ENCODE results near the gene ZNF831. TPM values are rescaled to one million over a fixed set of nuclear protein-coding genes. Genes with fewer than 3 reads are reported as not detected.

ZNF831 gene
- total RNA-seq, 1 experiment from 2014 or later: not detected

DNA sequence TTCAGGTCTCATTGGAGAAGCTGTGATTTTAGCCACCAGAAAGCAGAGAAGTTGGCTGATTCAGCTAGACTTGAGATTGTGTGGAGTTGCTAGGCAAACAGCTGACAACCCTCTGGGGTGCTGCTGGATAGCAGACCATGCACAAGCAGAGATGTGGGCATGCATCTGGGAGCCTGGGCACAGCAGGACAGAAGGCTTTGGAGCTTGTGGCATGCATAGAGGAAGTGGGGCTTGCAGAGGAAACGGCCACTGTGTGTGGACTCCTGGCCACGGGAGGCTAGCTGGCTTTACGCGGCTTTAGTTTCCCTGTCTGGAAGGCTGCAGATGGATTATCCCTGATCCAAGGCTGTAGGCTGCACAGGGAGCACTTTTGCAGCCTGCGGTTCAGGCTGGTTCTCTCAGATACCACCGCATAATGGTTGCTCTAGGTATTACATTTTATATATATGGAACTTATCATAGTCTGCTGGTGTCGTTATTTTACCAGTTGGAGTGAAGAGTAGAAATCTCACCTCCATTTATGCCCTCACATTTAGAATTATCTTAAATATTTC lies 10.4 kb downstream of the ZNF831 start:
- H3K9me3 Mint-ChIP-seq (ENCODE audit: unreplicated experiment): no peaks in the 10 kb centered on the region
- intact Hi-C loops (cut with micrococcal nuclease; ENCODE audit: unreplicated experiment): no loop called here
- no peaks in the 10 kb centered on the region for H3K36me3 Mint-ChIP-seq (ENCODE audit: insufficient read depth, unreplicated experiment)
- no peaks in the 10 kb centered on the region for H3K4me1 Mint-ChIP-seq (ENCODE audit: low read depth, unreplicated experiment)
- no peak for DNase-seq
- no peak overlapping the region for H3K4me3 ChIP-seq (ENCODE audit: low read depth, low read length)
- H3K27me3 ChIP-seq (replicated peaks; ENCODE audit: control insufficient read depth, insufficient read depth, low read length): no peaks in the 10 kb centered on the region; the same call in none of the 2 replicates
- H3K4me1 ChIP-seq: no peaks in the 10 kb centered on the region
- BruUV-seq (replicated peaks): no TSS peak
- no peak overlapping the region for H3K27ac Mint-ChIP-seq (ENCODE audit: unreplicated experiment)
- H3K27me3 Mint-ChIP-seq (ENCODE audit: insufficient read depth, unreplicated experiment): peaks cover 41% of the 10 kb centered on the region
- TF ChIP-seq, protein P1, sequence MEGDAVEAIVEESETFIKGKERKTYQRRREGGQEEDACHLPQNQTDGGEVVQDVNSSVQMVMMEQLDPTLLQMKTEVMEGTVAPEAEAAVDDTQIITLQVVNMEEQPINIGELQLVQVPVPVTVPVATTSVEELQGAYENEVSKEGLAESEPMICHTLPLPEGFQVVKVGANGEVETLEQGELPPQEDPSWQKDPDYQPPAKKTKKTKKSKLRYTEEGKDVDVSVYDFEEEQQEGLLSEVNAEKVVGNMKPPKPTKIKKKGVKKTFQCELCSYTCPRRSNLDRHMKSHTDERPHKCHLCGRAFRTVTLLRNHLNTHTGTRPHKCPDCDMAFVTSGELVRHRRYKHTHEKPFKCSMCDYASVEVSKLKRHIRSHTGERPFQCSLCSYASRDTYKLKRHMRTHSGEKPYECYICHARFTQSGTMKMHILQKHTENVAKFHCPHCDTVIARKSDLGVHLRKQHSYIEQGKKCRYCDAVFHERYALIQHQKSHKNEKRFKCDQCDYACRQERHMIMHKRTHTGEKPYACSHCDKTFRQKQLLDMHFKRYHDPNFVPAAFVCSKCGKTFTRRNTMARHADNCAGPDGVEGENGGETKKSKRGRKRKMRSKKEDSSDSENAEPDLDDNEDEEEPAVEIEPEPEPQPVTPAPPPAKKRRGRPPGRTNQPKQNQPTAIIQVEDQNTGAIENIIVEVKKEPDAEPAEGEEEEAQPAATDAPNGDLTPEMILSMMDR (IDR thresholded peaks at IDR 0.05; ENCODE audit: insufficient read depth in 1 of 2, low read depth in 1 of 2, low read length in 1 of 2, severe bottlenecking in 1 of 2, unreplicated experiment in 1 of 2): no peak
- no peak overlapping the region for H3K4me3 Mint-ChIP-seq (ENCODE audit: unreplicated experiment)
- H3K36me3 ChIP-seq (ENCODE audit: control insufficient read depth, insufficient read depth, low read length): no peaks in the 10 kb centered on the region
- CTCF ChIA-PET: no interaction called here
- POLR2A ChIA-PET: interaction anchor here (0.6 kb wide), 1 partner anchor 142 kb away, joined by 4 read pairs; the partner anchor contains the start of gene ATP5F1E
- H3K9me3 ChIP-seq: 0 out of 2 replicates have a peak, but pooled peaks cover 4% of the 10 kb centered on the region

DNA sequence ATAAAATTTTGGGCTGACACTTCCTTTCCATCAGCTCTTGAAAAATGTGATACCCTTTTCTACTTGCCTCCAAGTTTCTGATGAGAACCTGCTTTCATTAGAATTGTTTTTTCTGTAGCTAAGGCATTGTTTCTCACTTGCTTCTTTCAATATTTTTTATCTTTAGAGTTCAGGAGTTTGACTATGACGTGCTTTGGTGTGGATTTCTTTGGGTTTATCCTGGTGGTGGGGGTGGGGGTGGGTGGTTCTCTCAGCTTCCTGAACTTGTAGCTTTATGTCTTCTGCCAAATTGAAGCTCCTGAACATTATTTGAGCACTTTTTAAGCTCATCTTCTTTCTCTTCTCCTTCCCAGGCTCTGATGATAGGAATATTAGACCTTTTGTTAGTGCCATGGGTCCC lies 11.4 kb downstream of the ZNF831 start:
- H3K36me3 Mint-ChIP-seq (ENCODE audit: insufficient read depth, unreplicated experiment): no peaks in the 10 kb centered on the region
- no TSS peak for BruUV-seq (replicated peaks)
- intact Hi-C loops (cut with micrococcal nuclease; ENCODE audit: unreplicated experiment): no loop called here
- no peak overlapping the region for H3K27ac Mint-ChIP-seq (ENCODE audit: unreplicated experiment)
- TF ChIP-seq, protein P1 (IDR thresholded peaks at IDR 0.05; ENCODE audit: insufficient read depth in 1 of 2, low read depth in 1 of 2, low read length in 1 of 2, severe bottlenecking in 1 of 2, unreplicated experiment in 1 of 2): no peak
- ChIA-PET CTCF (no interaction called here), POLR2A (no interaction called here)
- H3K9me3 Mint-ChIP-seq (ENCODE audit: unreplicated experiment): no peaks in the 10 kb centered on the region
- Histone ChIP-seq H3K27me3 (replicated peaks; ENCODE audit: control insufficient read depth, insufficient read depth, low read length) (no peaks in the 10 kb centered on the region; the same call in none of the 2 replicates), H3K4me3 (ENCODE audit: low read depth, low read length) (no peak overlapping the region), H3K36me3 (ENCODE audit: control insufficient read depth, insufficient read depth, low read length) (no peaks in the 10 kb centered on the region), H3K4me1 (no peaks in the 10 kb centered on the region), H3K9me3 (0 out of 2 replicates have a peak, but pooled peaks cover 1% of the 10 kb centered on the region)
- no peaks in the 10 kb centered on the region for H3K4me1 Mint-ChIP-seq (ENCODE audit: low read depth, unreplicated experiment)
- H3K4me3 Mint-ChIP-seq (ENCODE audit: unreplicated experiment): no peak overlapping the region
- DNase-seq: no peak
- H3K27me3 Mint-ChIP-seq (ENCODE audit: insufficient read depth, unreplicated experiment): peaks cover 39% of the 10 kb centered on the region

DNA sequence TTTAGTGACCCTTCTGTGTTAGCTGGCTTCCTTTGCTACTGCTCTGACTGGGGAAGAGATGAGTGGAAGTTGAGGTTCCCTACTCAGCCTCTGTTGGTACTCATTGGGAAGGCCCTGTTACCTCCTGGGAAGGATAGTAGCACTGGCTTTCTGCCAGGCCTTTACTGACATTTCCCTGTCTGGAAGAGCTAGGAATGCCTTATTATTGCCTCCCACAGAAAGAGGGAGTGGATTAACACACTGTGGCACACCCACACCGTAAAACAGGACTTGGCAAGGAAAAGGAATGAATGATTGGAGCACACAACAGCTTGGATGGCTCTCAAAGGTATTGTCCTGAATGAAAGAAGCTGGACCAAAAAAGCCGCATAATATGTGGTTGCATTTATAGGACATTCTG lies 12.2 kb downstream of the ZNF831 start:
- ChIA-PET CTCF (no interaction called here), POLR2A (no interaction called here)
- no peak for DNase-seq
- H3K36me3 Mint-ChIP-seq (ENCODE audit: insufficient read depth, unreplicated experiment): no peaks in the 10 kb centered on the region
- no peaks in the 10 kb centered on the region for H3K9me3 Mint-ChIP-seq (ENCODE audit: unreplicated experiment)
- no peak overlapping the region for H3K4me3 ChIP-seq (ENCODE audit: low read depth, low read length)
- H3K27me3 Mint-ChIP-seq (ENCODE audit: insufficient read depth, unreplicated experiment): peaks cover 32% of the 10 kb centered on the region
- H3K27ac Mint-ChIP-seq (ENCODE audit: unreplicated experiment): no peak overlapping the region
- H3K36me3 ChIP-seq (ENCODE audit: control insufficient read depth, insufficient read depth, low read length): no peaks in the 10 kb centered on the region
- H3K9me3 ChIP-seq: no peaks in the 10 kb centered on the region
- BruUV-seq (replicated peaks): no TSS peak
- H3K4me3 Mint-ChIP-seq (ENCODE audit: unreplicated experiment): no peak overlapping the region
- intact Hi-C loops (cut with micrococcal nuclease; ENCODE audit: unreplicated experiment): no loop called here
- TF ChIP-seq, protein P1 (IDR thresholded peaks at IDR 0.05; ENCODE audit: insufficient read depth in 1 of 2, low read depth in 1 of 2, low read length in 1 of 2, severe bottlenecking in 1 of 2, unreplicated experiment in 1 of 2): no peak
- H3K4me1 ChIP-seq: no peaks in the 10 kb centered on the region
- no peaks in the 10 kb centered on the region for H3K4me1 Mint-ChIP-seq (ENCODE audit: low read depth, unreplicated experiment)
- no peaks in the 10 kb centered on the region; the same call in none of the 2 replicates for H3K27me3 ChIP-seq (replicated peaks; ENCODE audit: control insufficient read depth, insufficient read depth, low read length)

Measured in Caco-2 (cell line).